Measurements from ENCODE around the gene TCF12.

DNA sequence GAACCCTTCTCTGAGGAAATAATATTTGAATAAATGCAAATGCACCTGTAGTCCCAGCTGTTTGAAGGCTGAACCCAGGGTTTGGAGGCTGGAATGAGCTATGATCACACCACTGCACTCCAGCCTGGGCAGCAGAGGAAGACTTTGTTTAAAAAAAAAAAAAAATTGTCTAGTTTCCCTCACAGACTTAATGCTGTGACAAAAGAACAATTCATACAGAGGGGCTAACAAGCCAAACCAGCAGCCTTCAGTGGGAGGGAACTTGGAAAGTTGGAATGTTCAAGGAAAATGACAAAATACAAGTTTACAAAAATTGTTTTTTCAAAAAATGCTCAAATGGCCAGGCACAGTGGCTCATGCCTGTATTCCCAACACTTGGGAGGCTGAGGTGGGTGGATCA lies 229.8 kb downstream of the TCF12 start:
- TF ChIP-seq, protein P1, sequence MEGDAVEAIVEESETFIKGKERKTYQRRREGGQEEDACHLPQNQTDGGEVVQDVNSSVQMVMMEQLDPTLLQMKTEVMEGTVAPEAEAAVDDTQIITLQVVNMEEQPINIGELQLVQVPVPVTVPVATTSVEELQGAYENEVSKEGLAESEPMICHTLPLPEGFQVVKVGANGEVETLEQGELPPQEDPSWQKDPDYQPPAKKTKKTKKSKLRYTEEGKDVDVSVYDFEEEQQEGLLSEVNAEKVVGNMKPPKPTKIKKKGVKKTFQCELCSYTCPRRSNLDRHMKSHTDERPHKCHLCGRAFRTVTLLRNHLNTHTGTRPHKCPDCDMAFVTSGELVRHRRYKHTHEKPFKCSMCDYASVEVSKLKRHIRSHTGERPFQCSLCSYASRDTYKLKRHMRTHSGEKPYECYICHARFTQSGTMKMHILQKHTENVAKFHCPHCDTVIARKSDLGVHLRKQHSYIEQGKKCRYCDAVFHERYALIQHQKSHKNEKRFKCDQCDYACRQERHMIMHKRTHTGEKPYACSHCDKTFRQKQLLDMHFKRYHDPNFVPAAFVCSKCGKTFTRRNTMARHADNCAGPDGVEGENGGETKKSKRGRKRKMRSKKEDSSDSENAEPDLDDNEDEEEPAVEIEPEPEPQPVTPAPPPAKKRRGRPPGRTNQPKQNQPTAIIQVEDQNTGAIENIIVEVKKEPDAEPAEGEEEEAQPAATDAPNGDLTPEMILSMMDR (IDR thresholded peaks at IDR 0.05): no peak
- no peak for TF ChIP-seq POLR2A (IDR thresholded peaks at IDR 0.05)
- TF ChIP-seq POLR2AphosphoS5 (IDR thresholded peaks at IDR 0.05; ENCODE audit: insufficient read depth in 1 of 2, low read depth in 1 of 2): no peak
